OCI-LY7 (cell line): ENCODE measurements around the gene DNAL1.

Experiments
- EZH2phosphoT487 ChIP-seq: fragments of 200-600 bp; sonication (generic); IDR thresholded peaks from 2 replicates; pipeline ENCODE4 v1.6.1; 2018; ENCODE audit warnings: low read depth, borderline replicate concordance, mild to moderate bottlenecking, mixed run types, antibody characterized with exemption, low read length, moderate library complexity, mixed read lengths
- TF ChIP-seq, protein P1 (sequence below): fragments of 200-600 bp; sonication (generic); conservative IDR thresholded peaks from 2 replicates; pipeline ENCODE4 v1.5.1; 2014; ENCODE audit warnings: mild to moderate bottlenecking, antibody characterized with exemption, low read length, moderate library complexity, mixed read lengths

DNA sequence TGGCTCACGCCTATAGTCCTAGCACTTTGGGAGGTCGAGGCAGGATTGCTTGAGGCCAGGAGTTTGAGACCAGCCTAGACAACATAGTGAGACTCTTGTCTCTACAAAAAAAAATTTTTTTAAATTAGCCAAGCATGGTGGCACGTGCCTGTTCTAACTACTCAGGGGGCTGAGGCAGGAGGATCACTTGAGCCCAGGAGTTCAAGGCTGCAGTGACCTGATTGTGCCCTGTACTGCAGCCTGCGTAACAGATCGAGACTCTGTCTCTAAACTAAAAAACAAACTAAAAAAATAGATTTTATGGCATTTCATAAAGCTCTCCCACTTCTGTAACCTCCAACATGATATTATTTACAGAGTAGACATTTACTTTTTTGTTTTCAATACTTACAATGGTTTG lies 39.8 kb downstream of the DNAL1 start:
- TF ChIP-seq, protein P1, sequence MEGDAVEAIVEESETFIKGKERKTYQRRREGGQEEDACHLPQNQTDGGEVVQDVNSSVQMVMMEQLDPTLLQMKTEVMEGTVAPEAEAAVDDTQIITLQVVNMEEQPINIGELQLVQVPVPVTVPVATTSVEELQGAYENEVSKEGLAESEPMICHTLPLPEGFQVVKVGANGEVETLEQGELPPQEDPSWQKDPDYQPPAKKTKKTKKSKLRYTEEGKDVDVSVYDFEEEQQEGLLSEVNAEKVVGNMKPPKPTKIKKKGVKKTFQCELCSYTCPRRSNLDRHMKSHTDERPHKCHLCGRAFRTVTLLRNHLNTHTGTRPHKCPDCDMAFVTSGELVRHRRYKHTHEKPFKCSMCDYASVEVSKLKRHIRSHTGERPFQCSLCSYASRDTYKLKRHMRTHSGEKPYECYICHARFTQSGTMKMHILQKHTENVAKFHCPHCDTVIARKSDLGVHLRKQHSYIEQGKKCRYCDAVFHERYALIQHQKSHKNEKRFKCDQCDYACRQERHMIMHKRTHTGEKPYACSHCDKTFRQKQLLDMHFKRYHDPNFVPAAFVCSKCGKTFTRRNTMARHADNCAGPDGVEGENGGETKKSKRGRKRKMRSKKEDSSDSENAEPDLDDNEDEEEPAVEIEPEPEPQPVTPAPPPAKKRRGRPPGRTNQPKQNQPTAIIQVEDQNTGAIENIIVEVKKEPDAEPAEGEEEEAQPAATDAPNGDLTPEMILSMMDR = no peak
- TF ChIP-seq EZH2phosphoT487 = no peak
